NCI-H345 treated with DMSO at 0.1 percent for 48 hours (cell line): ENCODE results near the gene FAM186B.
A peak's percentile ranks its signal among the peaks of the same experiment; 100 is the strongest.

Experiments used
- DNase-seq: peaks from one replicate; lab custom pipeline; 2025; ENCODE audit not compliant: unreplicated experiment; lab: John Stamatoyannopoulos, UW

Gene FAM186B

DNA sequence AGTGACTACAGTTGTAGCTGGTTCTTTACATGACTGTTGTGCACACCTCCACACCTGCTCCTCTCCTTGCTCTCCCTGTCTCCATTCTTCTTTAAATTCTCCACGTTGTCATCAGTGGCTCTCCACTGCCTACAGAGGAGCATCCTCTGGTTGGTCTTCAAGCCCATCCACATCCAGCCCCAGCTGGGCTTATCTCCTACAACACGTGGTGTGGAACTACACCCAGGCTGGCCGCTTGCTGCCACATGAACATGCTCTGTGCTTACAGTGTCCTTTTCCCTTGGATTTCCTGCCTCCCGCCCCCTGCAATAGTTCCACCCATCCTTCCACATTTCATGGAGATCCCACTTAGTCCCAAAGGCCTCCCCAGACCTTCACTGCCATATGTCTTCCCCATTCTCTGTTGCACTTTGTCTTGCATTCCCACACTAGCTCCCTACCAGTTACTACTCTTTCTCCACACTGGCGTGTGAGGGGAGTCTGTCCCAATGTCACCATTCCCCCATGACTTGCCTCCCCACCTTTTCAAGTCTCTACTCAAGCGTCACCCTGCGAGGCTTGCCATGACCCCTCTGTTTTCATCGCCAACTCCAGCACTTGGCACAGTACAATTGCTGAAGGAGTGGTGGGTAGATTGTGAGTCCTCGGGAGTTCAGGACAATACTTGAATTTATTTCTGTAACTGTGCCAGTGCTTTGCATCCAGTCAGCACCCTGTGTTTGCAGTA lies 27.7 kb downstream of the FAM186B start:
- no peak for DNase-seq

DNA sequence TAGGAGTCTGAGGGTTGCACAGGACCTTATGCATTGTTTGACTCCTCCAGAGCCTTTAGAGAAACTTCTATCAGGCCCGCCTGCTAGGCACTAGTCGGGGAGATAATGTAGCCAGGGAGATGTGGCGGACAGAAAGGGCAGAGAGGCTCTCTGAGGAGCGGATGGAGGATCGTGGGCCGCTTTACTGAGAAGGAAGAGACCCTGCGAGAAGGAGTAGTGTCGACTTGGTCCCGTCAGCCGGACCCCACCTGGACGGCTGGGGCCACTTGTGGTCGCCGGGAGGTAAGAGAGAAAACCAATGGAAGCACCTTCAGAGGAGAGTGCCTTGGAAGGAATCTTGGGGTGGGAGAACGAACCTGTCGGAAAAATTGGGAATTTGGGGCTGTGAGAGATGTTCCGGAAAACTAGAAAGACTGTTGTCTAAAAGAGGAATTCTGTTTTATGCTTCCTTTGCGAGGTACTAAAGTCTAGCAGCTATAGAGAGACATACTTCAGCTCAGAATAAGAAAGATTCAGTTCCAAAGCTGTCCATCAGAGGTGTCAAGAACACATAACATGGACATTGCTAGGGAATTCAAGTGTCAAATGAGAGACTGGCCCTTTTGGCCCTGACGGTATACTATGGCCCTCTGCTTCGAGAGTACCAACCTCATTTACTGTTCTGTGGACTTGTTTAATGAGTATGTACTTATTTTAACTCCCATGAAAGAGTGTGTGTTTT lies 36.8 kb downstream of the FAM186B start:
- DNase-seq, result no peak

DNA sequence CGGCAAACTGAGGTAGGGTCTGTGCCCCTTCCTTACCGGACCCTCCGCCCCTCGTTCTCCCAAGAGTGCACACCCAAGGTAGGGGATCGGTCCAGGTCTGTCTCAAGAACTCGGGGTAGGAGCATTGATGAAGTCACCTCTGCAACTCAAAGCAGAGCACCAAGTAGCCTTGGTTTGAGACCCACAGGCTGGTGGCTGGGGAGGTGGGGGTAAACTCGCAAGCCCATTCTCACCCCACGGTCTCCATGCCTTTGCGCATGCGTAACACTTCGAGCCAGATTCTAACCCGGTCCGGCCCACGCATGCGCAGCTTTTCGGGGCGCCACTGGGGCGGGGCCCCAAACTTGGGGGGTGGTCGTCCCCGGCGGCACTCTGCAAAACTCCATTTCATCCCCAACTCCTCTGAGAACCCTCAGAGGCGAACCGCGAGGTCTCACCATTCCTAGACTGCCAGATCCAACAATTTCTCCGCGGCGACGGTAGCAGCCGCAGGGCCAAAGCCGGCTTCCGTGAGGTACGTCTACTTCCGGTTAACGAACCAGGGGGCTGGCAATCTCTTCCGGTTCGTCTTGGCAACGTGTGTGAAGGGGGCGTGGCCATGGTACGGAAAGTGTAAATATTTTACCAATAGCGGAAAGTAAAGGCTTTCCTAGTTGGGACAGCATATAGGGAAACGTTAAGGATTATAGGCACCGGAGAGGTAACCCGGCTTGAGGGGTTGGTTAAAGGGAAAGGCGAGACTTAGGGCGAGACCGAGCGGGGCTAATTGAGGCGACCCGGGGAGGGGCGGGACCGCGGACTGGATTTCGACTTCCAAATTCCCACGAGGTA lies 37.6 kb downstream of the FAM186B start, which contains the start of gene MCRS1:
Gene MCRS1, minus strand, starts transcription at position 532 of the 831 bp plus-strand sequence. CDS start 1,411 bp downstream, outside the sequence.
- peak; percentile 12 for DNase-seq

DNA sequence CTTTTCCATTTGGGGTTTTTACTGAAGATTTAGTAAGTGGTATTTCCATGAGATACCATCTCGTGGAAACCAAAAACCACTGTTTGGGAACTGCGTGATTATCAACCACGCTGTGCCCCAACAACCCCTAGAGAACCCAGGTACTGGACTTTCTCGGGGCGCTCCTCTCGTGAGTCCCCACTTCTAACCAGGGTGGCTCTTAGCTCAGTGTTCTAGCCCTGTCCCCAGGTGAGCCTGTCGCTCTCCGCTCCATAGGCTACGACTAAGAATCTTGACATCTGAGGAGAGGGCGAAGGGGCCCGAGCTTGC lies 38.2 kb downstream of the FAM186B start:
- DNase-seq, result no peak

DNA sequence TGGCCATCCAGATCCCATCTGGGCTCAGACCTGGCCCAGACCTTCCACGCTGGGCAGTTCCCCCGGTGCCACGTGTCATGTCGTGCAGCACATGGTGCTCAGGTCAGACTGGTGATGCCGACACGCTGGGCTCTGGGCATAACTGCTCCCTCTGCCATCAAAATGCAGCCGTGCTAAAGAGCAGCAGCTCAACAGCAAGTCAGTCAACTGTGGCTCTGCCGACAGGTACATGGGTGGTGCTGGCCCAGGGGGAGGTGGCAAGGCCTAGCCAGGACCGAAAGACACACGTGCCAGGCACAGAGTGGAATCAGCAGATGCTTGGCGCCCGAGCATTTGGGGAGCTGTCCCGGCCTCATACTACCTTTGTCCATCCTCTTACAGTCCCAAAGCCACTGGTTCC lies 39.1 kb downstream of the FAM186B start:
- no peak for DNase-seq

DNA sequence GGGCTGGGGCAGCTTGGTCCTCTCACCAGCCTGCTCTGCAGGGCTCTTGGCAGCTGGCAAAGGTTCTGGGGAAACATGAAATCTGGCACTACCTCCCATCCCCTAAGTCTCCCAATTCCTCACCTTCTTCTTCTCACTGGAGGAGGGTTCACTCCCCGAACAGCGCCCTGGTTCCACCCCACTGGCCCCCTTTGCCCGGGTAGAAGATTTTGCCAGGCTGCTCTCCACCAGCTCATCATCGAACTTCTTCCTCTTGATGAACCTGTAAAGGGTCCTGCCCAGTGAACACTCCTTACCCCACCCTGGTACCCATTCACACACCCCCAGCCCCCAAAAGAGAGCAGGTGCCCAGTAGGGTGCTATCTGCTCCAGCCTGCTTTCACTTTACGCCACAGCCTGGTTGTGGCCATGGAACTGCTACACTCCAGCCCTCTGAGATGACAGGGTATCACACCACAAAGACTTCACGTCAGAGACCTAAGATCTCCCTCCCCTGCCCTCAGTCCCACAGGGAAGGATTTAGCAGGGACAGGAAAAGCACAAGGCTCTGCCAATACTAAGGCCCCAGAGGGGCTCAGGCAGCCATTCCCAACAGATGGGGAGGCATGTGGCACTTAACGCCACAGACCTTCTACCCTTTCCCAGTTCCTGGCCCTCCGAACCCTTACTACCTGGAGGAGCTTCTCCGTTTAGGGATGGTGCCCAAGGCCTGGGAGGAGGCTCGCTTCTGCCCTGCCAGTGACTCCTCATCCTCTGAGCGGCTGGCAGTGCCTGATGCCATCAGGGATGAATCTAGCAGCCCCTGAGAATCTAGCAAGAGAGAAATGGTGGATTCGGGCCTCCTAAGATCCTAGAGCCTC lies 39.8 kb downstream of the FAM186B start:
- no peak for DNase-seq

DNA sequence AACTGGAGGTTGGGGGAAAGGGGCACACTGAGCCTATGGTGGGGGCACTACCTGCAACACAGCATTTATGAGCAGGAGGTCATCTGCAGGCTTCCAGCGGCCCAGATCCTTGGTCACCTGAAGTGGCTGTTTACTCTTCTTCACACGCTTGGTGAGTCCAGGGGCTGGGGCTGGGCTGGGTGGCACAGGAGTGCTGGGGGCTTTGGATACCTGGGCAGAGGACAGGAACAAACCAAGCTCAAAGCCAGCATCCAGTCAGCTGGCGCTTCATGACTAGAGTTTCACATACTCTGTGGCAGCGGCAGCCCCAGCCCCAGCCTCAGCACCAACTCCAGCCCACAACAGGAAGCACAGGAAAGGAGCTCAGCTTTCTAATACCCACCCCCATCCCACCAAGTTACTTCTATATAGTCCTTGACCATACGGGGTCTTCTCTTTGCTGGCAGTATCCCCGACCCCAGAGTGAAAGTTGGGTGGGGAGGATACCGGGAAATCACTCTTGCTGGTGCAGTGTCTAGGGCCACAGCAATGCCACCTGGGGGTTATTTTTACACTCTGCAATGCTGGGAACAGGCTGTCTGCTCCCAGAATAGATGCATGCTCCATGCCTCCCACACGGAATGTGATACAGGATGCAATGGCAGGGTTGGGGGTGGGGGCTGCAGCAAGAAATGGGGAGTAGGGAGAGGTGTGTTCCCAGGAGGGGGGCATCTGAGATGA lies 40.6 kb downstream of the FAM186B start:
- DNase-seq, result no peak

DNA sequence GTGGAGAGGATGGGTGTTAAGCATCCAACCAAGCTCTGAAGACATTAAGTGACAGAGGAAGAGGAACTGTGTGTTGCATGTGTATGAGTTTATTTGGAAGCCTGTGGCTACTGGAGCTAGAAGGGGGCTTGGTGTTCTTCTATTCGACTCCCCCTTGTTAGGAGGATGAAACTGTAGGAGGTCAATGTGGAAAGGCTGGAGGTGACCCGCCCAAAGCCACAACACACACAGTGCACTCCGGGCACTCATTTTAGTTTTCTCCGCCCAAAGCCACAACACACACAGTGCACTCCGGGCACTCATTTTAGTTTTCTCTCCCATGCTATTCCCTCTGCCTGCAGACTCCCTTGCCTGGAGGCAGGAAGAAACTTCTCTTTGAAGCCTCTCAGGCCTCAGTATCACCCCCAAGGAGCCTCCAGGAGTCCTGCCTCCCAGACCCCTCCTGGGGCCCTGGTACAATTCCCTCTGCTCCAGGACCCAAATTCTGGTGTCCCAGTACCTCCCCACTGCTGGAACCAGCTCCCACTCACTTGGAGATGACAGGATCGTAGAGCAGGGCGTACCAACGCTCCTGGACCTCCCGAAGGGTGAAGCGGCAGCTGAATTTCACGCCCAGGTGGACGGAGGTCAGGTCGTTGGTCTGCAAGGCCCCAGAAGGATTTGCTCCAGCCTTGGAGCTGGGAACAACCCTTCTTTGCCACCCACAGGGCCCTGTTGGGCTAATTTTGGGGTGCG lies 41.3 kb downstream of the FAM186B start:
- no peak for DNase-seq

DNA sequence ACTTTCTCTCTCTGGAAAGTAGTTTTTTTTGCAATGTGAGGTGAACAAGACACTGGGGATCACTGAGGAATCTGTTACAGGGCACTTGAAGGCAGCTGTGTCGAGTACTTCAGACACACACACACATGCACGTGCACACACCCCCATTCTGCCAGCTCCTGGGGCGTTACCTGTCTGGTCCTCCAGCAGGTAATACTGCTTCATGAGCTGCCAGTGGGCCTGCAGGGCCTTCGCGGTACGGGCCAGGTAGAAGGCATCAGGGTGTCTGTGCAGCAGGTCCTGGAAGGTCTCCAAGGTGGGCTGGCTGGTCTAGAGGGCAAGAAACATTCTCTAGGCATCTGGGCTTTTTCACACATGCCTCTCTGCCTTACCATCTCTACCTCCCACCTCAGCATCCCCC lies 42.6 kb downstream of the FAM186B start:
- no peak for DNase-seq

DNA sequence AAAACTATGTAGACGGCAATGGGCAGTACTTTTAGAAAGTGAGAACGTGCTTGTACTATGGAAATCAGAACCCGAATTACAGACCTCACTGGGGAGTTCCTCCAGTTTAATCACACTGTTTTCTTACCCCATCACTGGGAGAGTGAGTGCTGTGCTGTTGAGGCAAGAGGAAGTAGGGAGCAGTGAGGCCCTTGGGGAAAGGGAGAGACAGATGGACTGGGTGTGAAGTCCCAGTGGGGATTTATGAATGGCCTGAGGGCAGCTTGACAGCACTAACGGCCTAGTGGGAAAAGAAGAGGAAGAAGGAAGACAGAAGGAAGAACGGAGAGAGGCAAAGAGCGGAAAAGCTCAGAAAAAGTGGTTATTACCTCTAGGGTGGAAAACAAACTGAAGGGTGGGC lies 43.2 kb downstream of the FAM186B start:
- DNase-seq, result no peak

DNA sequence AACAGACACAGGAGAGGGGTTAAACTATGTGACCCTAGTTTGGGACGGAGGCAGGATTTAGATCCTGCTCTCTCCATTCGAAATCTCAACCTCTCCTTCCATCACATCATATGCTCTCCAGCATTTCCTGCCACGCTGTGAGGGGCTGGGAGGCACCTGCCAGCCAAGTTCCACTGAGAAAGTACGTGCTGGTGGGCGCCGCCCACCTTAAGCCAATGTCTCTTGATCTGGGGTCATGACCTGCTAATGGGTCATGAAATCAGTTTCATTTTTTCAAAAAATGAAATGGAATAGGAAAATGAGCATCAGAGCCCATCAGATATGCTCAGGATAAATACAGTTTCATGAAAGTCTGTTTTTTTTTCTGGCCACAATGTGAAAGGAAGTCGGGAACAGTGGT lies 44.7 kb downstream of the FAM186B start:
- no peak for DNase-seq

DNA sequence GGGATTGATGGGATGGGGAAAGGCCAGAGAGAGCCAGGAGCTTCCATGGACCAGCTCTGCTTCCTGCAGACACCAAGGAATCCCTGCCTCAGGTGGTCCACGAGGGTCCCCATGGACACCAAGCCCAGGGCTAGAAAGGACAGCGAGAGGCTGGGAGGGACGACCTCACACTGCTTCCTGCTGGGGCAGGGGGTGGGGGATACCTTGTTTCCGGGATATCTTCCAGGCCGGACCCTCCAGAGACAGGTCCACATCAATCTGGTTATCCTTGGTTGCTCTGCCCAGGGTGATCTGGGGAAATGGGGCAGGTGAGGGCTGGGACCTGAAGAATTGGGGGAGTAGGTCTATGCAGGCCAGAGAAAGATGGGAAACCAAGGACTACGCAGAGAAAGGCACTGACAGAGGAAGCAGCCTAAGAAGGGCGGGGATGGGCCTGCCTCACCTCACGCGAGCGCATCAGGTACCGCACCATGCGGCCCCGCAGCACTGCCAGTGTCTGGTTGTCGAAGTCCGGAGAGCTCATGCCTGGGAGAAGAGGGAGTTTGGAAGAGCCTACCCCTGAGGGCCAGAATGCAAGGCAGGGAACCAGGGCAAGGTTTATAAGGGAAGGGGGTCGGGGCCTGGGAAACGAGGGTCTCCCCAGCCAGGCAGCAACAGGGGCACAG lies 46.3 kb downstream of the FAM186B start:
- DNase-seq, result no peak

DNA sequence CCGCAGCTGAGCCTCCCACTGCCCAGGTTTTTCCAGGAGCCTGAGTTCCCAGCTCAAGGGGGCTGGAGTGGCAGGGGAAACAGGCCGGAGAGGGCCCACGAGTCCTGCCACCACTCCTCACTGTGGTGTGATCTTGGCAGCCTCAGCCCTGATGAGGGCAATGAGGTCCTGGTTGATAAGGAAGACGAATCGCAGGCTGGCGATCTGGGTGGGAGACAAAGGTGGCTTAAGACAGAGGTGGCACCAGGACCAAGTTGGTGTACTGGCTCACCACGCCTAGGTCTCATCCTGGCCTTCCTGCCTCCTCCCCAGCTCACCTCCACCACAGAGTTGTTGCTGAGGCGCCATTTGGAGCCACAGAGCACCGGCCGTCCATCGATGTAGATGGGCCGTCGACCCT lies 46.9 kb downstream of the FAM186B start:
- no peak for DNase-seq

DNA sequence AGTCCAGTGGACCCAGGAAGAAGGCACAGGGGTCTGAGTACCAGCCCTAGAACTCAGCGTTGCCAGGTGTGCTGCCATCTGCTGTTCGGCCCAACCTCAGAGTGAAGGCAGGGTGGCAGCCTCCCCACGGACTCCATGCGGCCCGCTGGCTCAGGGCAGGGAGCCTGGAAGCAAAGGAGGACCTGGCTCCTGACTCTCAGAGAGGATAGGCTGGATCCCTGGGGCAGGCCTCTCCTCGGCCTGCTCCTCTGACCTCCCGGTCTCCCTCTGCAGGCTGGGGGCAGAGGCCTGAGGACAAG lies 47.6 kb downstream of the FAM186B start:
- DNase-seq, result no peak

DNA sequence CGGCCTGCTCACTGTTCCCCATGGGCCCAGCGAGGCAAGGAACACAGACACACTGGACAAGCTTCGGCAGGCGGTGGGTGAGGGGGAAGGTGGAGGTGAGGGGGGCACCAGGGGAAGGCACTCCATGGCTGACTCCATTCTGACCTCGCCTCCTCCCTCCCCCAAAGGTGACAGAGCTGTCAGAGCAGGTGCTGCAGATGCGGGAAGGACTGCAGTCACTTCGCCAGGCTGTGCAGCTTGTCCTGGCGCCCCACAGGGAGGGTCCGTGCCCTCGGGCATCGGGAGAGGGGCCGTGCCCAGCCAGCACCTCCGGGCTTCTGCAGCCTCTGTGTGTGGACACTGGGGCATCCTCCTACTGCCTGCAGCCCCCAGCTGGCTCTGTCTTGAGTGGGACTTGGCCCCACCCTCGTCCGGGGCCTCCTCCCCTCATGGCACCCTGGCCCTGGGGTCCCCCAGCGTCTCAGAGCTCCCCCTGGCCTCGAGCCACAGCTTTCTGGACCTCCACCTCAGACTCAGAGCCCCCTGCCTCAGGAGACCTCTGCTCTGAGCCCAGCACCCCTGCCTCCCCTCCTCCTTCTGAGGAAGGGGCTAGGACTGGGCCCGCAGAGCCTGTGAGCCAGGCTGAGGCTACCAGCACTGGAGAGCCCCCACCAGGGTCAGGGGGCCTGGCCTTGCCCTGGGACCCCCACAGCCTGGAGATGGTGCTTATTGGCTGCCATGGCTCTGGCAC lies 48.1 kb downstream of the FAM186B start:
- DNase-seq, result no peak

DNA sequence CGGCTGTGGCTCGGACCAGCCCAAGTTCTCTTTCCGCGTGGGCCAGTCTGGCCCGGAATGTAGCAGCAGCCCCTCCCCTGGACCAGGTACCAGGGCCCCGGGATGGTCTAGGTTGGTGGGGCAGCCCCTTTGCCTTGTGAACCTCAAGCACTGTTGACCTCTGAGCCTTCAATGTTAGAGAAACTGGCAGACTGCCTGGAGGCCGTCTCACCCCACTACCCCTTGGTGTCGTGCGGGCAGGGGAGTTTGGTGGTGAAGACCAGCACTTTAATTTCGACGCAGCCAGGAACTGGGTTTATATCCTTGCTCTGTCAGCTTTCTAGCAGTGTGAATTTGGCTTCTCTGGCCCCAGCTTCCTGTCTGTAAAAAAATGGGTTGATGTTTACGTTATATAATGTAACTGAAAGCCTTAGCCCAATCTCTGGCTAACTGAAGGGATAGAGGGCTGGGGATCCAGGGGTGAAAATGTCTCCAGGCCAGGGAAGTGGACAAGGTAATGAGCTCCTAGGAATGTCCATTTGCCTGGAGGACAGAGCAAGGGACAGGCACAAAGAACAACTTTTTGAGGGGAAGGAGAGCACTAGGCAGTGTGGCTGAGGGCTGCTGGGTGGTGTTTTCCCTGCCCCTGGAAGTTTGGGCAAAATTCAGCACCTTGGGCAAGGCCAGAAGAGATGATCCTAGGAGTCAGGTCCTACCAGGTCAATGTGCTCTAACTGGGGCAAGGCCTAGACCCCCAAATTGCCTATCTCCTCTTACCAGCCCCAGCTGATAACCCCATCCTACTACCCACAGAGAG lies 48.9 kb downstream of the FAM186B start:
- no peak for DNase-seq

DNA sequence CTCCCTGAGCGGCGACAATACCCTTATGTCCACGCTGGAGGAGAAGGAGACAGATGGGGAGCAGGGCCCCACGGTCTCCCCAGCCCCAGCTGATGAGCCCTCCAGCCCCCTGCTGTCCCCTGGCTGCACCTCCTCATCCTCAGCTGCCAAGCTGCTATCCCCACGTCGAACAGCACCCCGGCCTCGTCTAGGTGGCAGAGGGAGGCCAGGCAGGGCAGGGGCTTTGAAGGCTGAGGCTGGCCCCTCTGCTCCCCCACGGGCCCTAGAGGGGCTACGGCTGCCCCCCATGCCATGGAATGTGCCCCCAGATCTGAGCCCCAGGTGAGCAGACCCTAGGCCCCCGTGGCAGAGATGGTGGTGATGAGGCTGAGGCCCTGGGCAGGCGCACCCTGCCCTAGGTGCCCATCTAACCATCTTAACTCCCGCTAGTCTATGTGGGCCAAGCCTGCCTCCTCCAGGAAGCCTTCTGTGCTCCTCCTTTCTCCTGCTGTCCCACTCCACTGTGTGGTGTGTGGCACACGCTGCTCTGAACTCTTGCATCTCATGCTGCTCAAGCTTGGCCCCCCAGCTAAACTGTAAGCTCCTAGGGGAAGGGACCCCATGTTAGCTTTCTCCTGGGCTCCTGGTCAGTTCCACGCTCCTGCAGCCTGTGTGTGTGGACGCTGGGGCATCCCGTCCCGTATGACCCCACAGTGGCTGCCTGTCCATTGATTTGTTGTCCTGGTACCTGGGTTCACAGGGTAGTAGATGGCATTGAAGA lies 49.6 kb downstream of the FAM186B start:
- no peak for DNase-seq
